ENCODE data around the gene CALY.

The CALY gene

GRCh38 chr10:133316266-133316665 is 20.4 kb downstream of the CALY start:
- Histone ChIP-seq H3K36me3 (ENCODE audit: insufficient read depth) (no peaks in the 10 kb centered on the region), H3K27ac (no peak overlapping the region), H3K4me1 (ENCODE audit: low read depth, poor library complexity, severe bottlenecking) (peaks cover 5% of the 10 kb centered on the region), H2AFZ (ENCODE audit: low read depth) (no peak overlapping the region), H3K4me2 (no peak overlapping the region), H4K20me1 (ENCODE audit: insufficient read depth) (no peaks in the 10 kb centered on the region), H3K27me3 (ENCODE audit: insufficient read depth, low read depth) (no peaks in the 10 kb centered on the region), H3K4me3 (IDR thresholded peaks at IDR 0.05; ENCODE audit: insufficient read depth, low read depth, low read length) (no peak overlapping the region), H3K9ac (no peak overlapping the region), H3K79me2 (ENCODE audit: insufficient read depth, low read depth) (no peaks in the 10 kb centered on the region)
- TF ChIP-seq CTCF (conservative IDR thresholded peaks at IDR 0.05; ENCODE audit: low read depth, low read length) = no peak

- Histone ChIP-seq H3K9ac (no peak overlapping the region), H4K20me1 (ENCODE audit: insufficient read depth) (no peaks in the 10 kb centered on the region), H3K4me3 (IDR thresholded peaks at IDR 0.05; ENCODE audit: insufficient read depth, low read depth, low read length) (no peak overlapping the region), H3K4me2 (no peak overlapping the region), H3K4me1 (ENCODE audit: low read depth, poor library complexity, severe bottlenecking) (peaks cover 5% of the 10 kb centered on the region), H3K27ac (no peak overlapping the region), H2AFZ (ENCODE audit: low read depth) (no peak overlapping the region), H3K27me3 (ENCODE audit: insufficient read depth, low read depth) (no peaks in the 10 kb centered on the region), H3K36me3 (ENCODE audit: insufficient read depth) (no peaks in the 10 kb centered on the region), H3K79me2 (ENCODE audit: insufficient read depth, low read depth) (no peaks in the 10 kb centered on the region)
- no peak for TF ChIP-seq CTCF (conservative IDR thresholded peaks at IDR 0.05; ENCODE audit: low read depth, low read length)
Measured at GRCh38 chr10:133315847-133316246, 20.8 kb downstream of the CALY start.

- TF ChIP-seq CTCF (conservative IDR thresholded peaks at IDR 0.05; ENCODE audit: low read depth, low read length) = no peak
- H4K20me1 ChIP-seq (ENCODE audit: insufficient read depth) = no peaks in the 10 kb centered on the region
- no peaks in the 10 kb centered on the region for H3K79me2 ChIP-seq (ENCODE audit: insufficient read depth, low read depth)
- no peak overlapping the region for H3K4me2 ChIP-seq
- H2AFZ ChIP-seq (ENCODE audit: low read depth) = no peak overlapping the region
- H3K27ac ChIP-seq = no peak overlapping the region
- H3K9ac ChIP-seq = no peak overlapping the region
- no peaks in the 10 kb centered on the region for H3K36me3 ChIP-seq (ENCODE audit: insufficient read depth)
- no peak overlapping the region for H3K4me3 ChIP-seq (IDR thresholded peaks at IDR 0.05; ENCODE audit: insufficient read depth, low read depth, low read length)
- H3K4me1 ChIP-seq (ENCODE audit: low read depth, poor library complexity, severe bottlenecking) = peaks cover 5% of the 10 kb centered on the region
- H3K27me3 ChIP-seq (ENCODE audit: insufficient read depth, low read depth) = no peaks in the 10 kb centered on the region
Measured at GRCh38 chr10:133314911-133315310, 21.8 kb downstream of the CALY start.

- H3K79me2 ChIP-seq (ENCODE audit: insufficient read depth, low read depth) = peaks cover 3% of the 10 kb centered on the region; the same call in 1 of the 2 replicates
- H3K27me3 ChIP-seq (ENCODE audit: insufficient read depth, low read depth) = no peaks in the 10 kb centered on the region
- H3K4me1 ChIP-seq (ENCODE audit: low read depth, poor library complexity, severe bottlenecking) = peaks cover 4% of the 10 kb centered on the region
- H3K36me3 ChIP-seq (ENCODE audit: insufficient read depth) = no peaks in the 10 kb centered on the region
- no peak overlapping the region for H3K4me3 ChIP-seq (IDR thresholded peaks at IDR 0.05; ENCODE audit: insufficient read depth, low read depth, low read length)
- no peak overlapping the region for H3K4me2 ChIP-seq
- H3K9ac ChIP-seq = no peak overlapping the region
- no peak for TF ChIP-seq CTCF (conservative IDR thresholded peaks at IDR 0.05; ENCODE audit: low read depth, low read length)
- H4K20me1 ChIP-seq (ENCODE audit: insufficient read depth) = no peaks in the 10 kb centered on the region
- H3K27ac ChIP-seq = no peak overlapping the region
- no peak overlapping the region for H2AFZ ChIP-seq (ENCODE audit: low read depth)
Measured at GRCh38 chr10:133313192-133313591, 23.5 kb downstream of the CALY start.

Data from KMS-11 (cell line).